Activated naive CD4-positive, alpha-beta T cell treated with Interleukin-2 at 50 U/mL for 16 hours (primary cell): Measurements from ENCODE around the gene NGFR.
"Not testable (repeated sequence)": the region's sequence is repeated elsewhere in the genome, so short reads cannot be mapped to it uniquely, and the experiment has no call there.

Experiments
- DNase-seq: peaks from one replicate; pipeline ENCODE4 v3.0.0-alpha.2; 2020

The NGFR gene

DNA sequence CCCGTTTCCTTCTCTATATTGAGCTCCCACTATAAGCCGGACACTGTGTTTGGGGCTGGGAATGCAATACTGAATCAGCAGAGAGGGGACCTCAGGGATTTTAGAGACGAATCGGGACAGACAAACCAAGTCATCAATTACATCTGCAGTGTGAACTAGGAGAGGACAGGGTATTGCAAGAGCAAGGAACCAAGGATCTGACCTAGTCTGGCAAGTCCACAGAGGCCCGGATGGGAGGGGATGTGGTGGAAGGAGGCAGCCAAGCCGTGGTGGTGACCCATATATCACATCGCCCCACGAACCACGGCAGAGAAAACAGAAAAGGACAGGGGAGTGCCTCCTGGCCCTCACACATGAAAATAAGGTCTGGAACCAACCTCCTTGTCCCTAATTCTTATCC, 52.5 kb downstream of the NGFR start:
- no peak for DNase-seq

DNA sequence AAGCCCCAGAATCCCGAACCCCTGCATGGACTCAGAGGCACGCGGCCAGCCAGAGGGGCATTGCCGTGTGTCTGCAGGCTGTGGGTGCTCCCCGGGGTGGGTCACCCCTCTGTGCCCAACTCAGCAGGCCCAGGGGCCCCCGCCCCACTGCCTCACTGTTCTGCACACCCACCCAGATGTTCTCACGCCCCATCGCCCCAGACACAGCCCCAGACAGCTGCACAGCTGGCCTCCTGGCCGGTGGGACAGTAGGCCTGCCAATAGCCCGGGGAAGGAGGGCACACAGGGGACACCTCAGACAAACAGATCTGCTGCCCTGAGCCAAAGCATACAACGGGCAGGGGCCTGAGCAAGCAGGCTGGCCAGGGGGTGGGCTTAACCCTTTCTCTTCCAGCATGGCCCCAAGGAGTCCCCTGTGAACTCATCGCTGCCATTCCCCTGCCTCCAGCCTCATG, 53.0 kb downstream of the NGFR start:
- no peak for DNase-seq

DNA sequence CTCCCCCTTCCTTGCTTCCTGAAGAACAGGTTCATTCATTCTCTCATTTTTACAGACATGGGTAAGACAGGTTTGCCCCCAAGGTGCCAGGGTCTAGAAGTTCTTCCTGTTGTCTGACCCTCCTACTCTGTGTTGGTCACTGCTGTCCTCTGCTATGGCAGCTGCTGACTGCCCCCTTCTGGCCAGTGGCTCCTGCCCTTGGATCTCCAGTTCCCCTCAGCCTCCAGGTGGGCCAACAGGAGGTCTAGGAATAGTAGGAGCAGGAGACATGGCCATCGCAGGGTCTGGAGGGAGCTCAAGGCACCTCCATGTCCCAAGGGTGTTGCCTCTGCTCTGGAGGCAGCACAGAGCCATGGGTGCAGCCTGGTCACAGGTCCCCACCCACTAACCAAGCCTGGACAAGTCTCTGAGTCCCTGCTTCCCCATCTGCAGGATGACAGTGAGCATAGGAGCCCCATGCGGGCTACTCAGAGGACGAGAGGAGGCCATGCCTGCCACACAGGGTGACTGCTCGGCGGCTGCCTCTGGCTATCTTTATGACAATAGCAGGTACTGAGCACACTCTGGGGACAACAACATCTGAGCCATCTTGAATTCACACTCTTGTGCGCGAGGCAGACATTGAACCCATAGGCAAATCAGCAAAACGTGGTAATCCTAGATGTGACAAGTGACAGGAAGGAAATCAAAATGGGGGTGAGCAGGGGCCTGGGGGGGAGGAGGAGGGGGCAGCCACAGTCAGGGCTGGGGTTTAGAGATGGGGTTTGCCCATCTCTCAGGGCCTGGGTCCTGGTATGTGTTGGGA, 53.6 kb downstream of the NGFR start:
- no peak for DNase-seq

DNA sequence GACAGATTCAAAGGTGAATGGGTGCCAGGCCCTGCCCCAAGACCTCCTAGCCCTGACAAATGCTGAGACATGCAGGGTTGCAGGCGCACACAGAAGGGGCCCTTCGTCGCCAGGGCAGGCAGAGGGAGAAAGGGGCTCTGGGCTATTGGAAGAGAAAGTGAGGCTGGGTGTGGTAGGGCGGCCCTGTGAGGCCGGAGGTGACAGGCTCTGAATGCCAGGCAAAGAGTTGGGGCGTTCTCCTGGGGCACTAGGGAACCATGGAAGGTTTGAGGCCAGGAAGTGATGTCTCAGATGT, 54.2 kb downstream of the NGFR start:
- no peak for DNase-seq

DNA sequence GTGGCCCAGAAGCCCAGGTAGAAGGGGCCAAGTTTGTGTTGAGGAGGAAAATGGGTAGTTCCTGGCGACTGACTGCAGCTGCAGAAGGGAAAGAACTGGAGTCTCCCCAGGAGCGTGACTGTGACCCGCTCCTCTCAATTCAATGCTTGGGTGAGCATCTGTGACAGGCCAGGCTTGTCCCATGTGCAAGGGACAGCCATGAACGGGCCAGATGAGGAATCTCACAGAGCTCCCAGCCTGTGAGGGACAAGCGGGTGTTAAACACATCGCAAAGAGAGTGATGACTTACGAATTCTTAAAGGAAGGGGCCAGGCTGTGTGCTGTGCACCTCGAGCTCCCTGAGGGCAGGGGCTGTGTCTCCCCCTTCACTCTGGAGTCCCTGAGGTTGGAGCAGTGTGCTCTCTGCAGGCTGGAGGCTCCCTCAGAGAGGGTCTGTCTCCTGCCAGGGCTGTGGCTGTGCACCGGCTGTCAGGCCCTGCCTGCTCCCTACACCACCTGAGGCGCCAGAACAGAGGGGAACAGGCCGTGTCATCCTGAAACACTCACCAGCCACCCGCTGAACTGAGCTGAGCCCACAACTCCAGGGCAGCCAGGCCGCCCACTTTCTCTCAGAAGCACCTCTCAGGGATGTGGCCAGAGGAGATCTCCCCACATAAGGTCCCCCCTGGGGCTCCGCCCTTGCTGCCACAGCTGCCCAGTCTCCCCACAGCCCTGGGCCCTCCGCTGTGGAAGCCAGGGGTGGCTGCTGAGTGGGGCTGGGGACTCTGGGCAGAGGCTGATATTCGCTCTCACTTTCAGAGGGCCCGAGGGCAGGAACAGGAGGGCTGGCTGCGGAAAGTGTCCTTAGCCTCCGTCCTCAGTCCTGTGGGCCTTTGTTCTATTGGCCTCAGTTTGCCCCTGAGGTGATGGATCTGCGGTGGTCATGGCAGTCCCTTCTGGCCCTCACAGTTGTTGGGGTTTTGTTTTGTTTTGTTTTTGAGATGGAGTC, 54.9 kb downstream of the NGFR start:
- DNase-seq: no peak

DNA sequence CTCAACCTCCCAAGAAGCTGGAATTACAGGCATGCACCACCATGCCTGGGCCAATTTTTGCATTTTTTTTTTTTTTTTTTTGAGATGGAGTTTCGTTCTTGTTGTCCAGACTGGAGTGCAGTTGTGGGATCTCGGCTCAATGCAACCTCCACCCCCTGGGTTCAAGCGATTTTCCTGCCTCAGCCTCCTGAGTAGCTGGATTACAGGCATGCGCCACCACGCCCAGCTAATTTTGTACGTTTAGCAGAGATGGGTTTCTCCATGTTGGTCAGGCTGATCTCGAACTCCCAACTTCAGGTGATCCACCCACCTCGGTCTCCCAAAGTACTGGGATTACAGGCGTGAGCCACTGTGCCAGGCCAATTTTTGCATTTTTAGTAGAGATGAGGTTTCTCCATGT, 55.7 kb downstream of the NGFR start:
- DNase-seq: not testable (repeated sequence)

DNA sequence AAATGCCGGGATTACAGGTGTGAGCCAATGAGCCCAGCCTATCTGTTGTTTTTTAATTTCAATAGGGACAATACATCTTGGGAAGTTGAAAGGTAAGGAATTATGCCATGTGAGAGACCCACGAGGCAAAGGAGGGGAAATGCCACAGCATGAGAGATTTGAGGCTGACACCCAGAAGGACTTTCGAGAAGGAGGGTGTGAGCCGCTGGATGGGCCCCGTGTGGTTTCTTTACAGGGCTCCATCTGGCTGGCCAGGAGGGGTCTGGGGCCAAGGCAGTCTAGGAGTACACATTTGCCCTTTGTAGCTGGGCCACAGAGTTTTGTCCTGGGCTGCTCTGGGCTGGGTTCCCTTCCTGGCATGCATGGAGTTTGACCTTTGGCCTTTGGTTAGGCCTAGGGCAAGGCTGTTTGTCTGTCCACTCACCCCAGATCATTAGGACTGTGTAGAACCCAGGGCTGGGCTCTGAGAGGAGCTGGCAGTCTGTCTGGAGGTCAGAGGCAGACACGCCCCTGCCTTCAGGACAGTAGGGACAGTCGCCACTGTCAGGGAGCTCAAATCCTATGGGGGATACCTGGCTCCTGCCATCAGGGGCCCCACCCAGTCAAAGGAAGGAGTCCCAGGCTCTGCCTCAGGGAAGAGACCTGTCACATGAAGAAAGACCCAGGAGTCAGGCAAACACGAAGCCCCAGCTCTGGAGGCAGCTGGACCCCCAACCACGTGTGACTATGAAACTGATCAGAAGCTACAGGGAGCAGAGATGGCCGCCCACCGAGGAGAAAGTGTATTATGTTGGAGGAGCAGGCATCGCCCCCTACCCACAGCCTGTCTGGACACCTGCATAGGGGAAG, 56.4 kb downstream of the NGFR start:
- DNase-seq: no peak

DNA sequence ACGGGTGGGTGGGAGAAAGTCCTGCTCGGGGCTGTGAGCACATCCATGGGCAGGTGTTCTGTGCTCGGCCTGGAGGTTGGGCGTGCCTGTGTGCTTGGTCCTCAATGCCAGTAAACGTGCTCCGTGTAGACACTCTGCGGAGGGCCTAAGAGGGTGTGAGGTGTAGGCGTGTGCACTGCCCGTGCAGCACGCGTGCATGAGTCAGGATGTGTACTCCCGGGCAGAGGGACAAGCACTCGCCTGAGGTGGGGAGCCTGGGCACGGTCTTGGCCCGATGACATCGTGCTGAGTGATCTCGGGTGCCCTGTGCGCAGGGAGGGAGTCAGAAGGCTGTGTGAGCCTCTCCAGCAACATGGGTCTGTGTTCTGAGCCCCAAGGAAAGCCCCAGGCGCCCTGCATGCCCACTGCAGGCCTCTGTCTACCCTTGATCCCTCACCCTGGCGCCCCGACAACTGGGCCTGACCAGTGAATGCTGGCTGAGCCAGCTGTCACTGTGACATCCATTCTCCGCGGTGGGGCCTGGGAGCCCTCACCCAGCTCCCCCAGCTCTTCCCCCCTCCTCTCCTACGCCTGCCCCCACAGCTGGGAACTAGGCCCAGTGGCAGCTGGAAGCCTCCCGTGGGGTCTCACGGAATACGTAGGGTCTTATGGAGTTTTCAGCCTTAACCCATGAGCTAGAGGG, 57.1 kb downstream of the NGFR start:
- DNase-seq: no peak

DNA sequence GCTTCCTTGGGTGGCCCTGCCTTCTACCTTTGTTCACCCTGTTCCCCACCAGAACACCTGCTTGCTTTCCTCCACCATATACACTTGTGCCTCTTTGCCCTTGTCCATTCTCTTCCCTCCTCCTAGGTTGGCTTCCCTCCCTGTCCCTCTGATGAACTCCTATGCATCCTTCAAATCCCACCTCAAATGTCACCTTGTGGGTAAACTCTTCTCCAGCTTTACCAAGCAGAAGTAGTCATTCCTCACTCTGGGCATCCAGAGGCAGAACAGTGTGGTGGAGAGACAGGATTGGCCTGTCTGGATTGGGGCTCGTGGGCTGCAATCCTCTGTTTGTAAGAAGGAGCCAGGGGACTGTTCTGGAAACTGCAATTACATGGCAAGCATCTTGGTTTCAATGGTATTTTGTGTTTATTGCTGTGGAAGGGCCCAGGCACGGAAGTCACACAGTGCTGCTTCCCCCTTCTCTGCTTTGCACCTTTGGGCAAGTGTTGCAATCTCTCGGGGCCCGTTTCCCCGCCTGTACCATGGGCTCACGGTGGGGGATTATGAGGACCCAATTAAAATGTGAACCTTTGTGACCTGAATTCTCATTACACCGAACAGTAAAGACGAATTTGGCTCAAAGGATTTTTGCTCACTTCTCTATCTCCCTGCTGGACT, 58.7 kb downstream of the NGFR start:
- no peak for DNase-seq

DNA sequence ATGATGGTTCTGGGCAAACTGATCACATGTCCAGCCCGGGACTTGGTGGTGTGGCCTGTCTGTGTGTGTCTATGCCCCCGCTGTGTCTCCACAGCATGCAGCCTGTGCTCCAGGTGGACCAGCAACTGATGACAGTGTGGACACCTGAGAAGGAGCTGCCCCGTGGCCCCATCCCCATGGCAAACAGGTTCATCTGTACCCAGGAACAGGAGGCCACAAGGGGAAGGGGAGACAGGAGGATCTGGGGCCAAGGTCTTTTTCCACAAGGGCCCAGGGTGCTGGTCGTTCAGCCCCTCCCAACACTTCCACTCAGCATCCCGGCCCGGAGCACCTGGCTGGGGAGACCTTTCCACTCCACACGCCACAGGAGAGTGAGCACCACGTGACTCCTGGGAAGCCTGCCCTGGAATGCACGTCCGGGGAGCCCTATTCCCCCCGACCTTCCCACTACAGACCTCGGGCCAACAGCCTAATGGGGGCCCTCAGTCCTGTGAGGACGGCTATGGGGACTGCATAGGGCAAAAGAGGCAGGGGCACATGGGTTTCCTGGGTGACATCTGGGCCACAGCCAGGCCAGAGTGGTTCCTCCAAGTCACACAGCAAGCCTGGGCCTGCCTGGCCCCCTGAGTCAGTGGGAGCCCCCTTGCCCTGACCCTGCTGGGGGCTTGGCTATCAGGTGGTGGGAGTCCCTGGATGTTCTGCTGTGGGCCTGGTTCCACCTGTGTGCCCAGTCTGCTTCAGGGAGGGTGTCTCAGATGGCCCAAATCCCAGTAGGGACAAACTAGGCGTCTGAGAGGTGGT, 59.8 kb downstream of the NGFR start:
- no peak for DNase-seq

DNA sequence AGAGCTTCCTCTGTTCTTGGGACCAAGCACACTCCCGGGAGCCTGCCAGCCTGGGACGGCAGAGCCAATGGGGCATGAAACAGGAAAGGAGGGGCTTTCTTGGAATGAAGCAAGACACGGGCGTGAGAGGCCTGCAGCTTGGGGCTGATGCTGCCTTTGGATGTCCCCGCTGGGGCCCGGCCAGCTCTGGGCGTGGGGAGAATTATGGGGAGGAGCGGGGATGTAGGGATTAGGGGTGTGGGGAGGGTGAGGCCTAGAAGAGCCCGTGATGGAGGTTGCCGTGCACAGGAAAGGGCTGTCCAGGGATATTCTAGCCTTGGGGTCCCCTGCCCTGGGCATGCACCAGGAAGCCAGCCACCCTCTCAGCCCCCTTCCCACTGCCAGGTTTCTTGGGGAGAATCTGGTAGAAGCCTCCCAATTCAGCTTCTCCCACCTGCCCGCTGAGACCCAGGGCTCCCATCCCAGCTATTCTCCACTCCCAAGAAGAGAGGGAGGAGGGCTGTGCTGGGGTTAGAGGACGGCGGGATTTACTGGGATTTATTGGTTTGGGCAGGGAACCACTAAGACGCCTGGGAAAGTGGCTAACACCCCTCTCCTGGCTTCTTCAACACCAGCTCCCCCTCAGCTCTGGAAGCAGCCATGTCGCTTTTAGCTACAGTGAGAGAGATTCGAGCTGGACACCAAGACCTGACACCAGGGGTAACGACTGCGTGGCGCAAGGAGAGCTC, 60.6 kb downstream of the NGFR start:
- no peak for DNase-seq

DNA sequence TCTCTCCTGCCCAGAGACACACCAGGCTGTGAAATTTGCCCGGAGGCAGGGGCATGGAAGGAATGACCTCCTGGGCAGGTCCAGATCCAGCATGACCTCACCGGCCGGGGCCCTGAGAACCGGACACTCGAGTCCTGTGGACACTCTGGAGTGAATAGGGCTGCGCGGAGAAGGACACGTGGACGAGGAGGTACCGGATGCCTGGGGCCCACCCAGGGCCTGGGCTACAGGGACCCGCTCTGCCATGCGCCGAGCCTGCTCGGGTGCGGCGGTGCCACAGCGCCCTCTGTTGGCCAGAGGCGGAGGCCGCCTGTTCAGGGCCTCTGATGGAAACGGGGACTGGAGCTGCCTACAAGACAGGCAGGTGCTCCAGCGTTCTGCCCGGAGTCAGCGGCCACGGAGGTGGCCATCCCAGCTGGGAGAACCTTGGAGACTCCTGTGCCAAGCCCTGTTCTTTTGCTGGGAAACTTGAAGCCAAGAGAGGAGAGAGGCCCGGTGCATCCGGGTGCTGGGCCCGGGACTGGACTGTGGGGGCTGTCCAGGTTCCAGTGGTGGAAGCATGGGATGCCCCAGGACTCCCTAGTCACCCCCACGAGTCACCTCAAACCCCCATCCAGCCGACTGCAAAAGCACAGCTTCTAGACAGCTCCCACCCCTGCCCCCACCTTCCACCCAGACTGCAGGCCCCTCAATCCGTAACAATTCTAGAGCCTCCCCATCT, 61.3 kb downstream of the NGFR start:
- DNase-seq: peak; percentile 85

DNA sequence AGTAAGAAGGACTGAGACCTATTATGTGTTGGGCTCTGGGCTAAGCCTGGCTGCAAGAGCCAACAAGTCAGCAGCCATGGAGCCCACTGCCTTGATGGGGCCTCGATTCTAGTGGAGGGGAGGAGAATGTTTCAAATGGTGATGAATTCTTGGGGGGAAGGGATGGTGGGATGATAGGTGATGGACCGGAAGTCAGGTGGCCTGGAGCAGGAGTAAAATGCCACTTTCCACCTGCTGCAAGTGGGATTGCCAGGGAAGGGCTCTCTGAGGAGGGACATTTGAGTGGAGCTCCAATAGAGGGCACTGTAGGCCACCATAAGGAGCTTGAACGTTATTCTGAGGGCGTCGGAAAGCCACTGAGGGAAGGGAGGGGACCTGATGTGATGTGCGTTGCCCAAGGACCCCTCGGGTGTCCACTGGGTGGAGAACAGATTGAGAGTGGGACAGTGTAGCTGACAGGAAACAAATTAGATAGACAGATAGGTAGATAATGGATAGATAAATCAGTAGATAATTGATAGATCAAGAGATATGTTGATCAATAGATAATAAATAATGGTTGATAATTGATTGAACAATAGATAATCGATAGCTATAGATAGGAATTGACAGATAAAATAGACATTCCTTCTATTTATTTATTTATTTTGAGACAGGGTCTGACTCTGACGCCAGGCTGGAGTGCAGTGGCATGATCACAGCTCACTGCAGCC, 62.4 kb downstream of the NGFR start:
- peak; percentile 24 for DNase-seq
